Neural cell (in vitro differentiated cells): ENCODE results near the gene ARL5A. TPM values are rescaled to one million over a fixed set of nuclear protein-coding genes. Genes with fewer than 3 reads are reported as not detected.

ENCODE experiments used
- H2AFZ ChIP-seq: fragments of 200-600, 300-800 bp; sonication (generic), shearing (Covaris generic); 2 replicates; pipeline ENCODE4 v1.6.0; 2014; ENCODE audit warnings: low read depth, mild to moderate bottlenecking, antibody characterized with exemption, low read length, moderate library complexity
- H3F3A ChIP-seq: fragments of 200-600 bp; shearing (Covaris generic); 2 replicates; pipeline ENCODE4 v1.6.1; 2016; ENCODE audit warnings: mild to moderate bottlenecking, moderate library complexity, mixed read lengths, antibody characterized with exemption, low read length; ENCODE audit not compliant: insufficient read depth, poor library complexity, severe bottlenecking
- H3K27ac ChIP-seq: fragments of 200-600, 300-800 bp; sonication (generic), shearing (Covaris generic); 2 replicates; pipeline ENCODE4 v1.5.1; 2014; ENCODE audit warnings: mild to moderate bottlenecking, low read length, moderate library complexity
- H3K27me3 ChIP-seq: fragments of 300-800, 200-600 bp; sonication (generic), shearing (Covaris generic); 2 replicates; pipeline ENCODE4 v1.6.0; 2014; ENCODE audit warnings: mild to moderate bottlenecking, low read depth, low read length, moderate library complexity; ENCODE audit not compliant: insufficient read depth
- H3K36me3 ChIP-seq: fragments of 300-800, 200-600 bp; sonication (generic), shearing (Covaris generic); 2 replicates; pipeline ENCODE4 v1.5.1; 2014; ENCODE audit warnings: mild to moderate bottlenecking, antibody characterized with exemption, low read length, moderate library complexity; ENCODE audit not compliant: insufficient read depth
- H3K4me2 ChIP-seq: fragments of 300-800, 200-600 bp; sonication (generic), shearing (Covaris generic); 2 replicates; pipeline ENCODE4 v1.6.0; 2014; ENCODE audit warnings: mild to moderate bottlenecking, low read length
- H3K4me3 ChIP-seq: fragments of 300-800, 200-600 bp; sonication (generic), shearing (Covaris generic); 2 replicates; pipeline ENCODE4 v1.5.1; 2014; ENCODE audit warnings: mild to moderate bottlenecking, low read length, moderate library complexity
- H3K79me2 ChIP-seq: fragments of 200-600 bp; shearing (Covaris generic); replicated peaks from 2 replicates; pipeline ENCODE4 v1.6.0; 2014; ENCODE audit warnings: mild to moderate bottlenecking, low read length, moderate library complexity; ENCODE audit not compliant: insufficient read depth
- H3K9ac ChIP-seq: fragments of 300-800, 200-600 bp; sonication (generic), shearing (Covaris generic); 2 replicates; pipeline ENCODE4 v1.6.1; 2016; ENCODE audit warnings: mild to moderate bottlenecking, low read length, mixed read lengths
- H3K9me2 ChIP-seq: fragments of 200-600 bp; shearing (Covaris generic); 2 replicates; pipeline ENCODE4 v1.6.1; 2016; ENCODE audit warnings: mild to moderate bottlenecking, low read length, mixed read lengths; ENCODE audit not compliant: insufficient read depth
- H3K9me3 ChIP-seq: fragments of 200-600, 300-800 bp; sonication (generic), shearing (Covaris generic); 2 replicates; pipeline ENCODE4 v1.6.1; 2016; ENCODE audit warnings: mild to moderate bottlenecking, mixed run types, low read length, moderate library complexity, mixed read lengths
- H4K20me1 ChIP-seq: fragments of 200-600 bp; shearing (Covaris generic); 2 replicates; pipeline ENCODE4 v1.6.1; 2016; ENCODE audit warnings: mild to moderate bottlenecking, mixed run types; ENCODE audit not compliant: insufficient read depth
- CTCF ChIP-seq: fragments of 450-650 bp; IDR thresholded peaks from 2 replicates; pipeline ENCODE4 v1.5.1; 2014; ENCODE audit warnings: antibody characterized with exemption, mild to moderate bottlenecking, moderate library complexity; ENCODE audit not compliant: poor library complexity, severe bottlenecking
- EP300 ChIP-seq: fragments of 450-650 bp; conservative IDR thresholded peaks from 2 replicates; pipeline ENCODE4 v1.6.1; 2014; ENCODE audit warnings: antibody characterized with exemption, mild to moderate bottlenecking, moderate library complexity; ENCODE audit not compliant: poor library complexity, severe bottlenecking
- EZH2 ChIP-seq: fragments of 200-600, 300-800 bp; shearing (Covaris generic), sonication (generic); IDR thresholded peaks from 2 replicates; pipeline ENCODE4 v1.6.1; 2014; ENCODE audit warnings: antibody characterized with exemption, low read length, borderline replicate concordance, mild to moderate bottlenecking; ENCODE audit not compliant: insufficient read depth, poor library complexity, severe bottlenecking
- MXI1 ChIP-seq: fragments of 450-650 bp; conservative IDR thresholded peaks from 2 replicates; pipeline ENCODE4 v1.6.1; 2014; ENCODE audit warnings: antibody characterized with exemption, mild to moderate bottlenecking; ENCODE audit not compliant: poor library complexity, severe bottlenecking
- POLR2AphosphoS5 ChIP-seq: IDR thresholded peaks from 2 replicates; pipeline ENCODE4 v1.6.1; 2012
- RAD21 ChIP-seq: fragments of 450-650 bp; conservative IDR thresholded peaks from 2 replicates; pipeline ENCODE4 v1.6.1; 2014; ENCODE audit warnings: antibody characterized with exemption, mild to moderate bottlenecking, moderate library complexity
- polyA plus RNA-seq: library from polyadenylated mRNA; depleted of rRNA; stranded (reverse); fragments of >200 nt; gene quantifications from 2 replicates; pipeline ENCODE4 v1.2.3, GENCODE V29; 2014
- TF ChIP-seq, protein P1 (sequence below): IDR thresholded peaks from 2 replicates; pipeline ENCODE4 v1.6.1; 2012; ENCODE audit warnings: borderline replicate concordance

The ARL5A gene
- polyA plus RNA-seq, 1 donor from 2014 or later: 48.5 TPM

- H4K20me1 ChIP-seq: no peaks in the 10 kb centered on the region
- TF ChIP-seq EP300 (no peak), EZH2 (no peak), RAD21 (no peak), MXI1 (no peak), POLR2AphosphoS5 (no peak)
- TF ChIP-seq, protein P1, sequence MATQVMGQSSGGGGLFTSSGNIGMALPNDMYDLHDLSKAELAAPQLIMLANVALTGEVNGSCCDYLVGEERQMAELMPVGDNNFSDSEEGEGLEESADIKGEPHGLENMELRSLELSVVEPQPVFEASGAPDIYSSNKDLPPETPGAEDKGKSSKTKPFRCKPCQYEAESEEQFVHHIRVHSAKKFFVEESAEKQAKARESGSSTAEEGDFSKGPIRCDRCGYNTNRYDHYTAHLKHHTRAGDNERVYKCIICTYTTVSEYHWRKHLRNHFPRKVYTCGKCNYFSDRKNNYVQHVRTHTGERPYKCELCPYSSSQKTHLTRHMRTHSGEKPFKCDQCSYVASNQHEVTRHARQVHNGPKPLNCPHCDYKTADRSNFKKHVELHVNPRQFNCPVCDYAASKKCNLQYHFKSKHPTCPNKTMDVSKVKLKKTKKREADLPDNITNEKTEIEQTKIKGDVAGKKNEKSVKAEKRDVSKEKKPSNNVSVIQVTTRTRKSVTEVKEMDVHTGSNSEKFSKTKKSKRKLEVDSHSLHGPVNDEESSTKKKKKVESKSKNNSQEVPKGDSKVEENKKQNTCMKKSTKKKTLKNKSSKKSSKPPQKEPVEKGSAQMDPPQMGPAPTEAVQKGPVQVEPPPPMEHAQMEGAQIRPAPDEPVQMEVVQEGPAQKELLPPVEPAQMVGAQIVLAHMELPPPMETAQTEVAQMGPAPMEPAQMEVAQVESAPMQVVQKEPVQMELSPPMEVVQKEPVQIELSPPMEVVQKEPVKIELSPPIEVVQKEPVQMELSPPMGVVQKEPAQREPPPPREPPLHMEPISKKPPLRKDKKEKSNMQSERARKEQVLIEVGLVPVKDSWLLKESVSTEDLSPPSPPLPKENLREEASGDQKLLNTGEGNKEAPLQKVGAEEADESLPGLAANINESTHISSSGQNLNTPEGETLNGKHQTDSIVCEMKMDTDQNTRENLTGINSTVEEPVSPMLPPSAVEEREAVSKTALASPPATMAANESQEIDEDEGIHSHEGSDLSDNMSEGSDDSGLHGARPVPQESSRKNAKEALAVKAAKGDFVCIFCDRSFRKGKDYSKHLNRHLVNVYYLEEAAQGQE: no peak
- no peak overlapping the region for H3K9ac ChIP-seq
Observed at GRCh38 chr2:151819920-151820319, 8.3 kb downstream of the ARL5A start.

DNA sequence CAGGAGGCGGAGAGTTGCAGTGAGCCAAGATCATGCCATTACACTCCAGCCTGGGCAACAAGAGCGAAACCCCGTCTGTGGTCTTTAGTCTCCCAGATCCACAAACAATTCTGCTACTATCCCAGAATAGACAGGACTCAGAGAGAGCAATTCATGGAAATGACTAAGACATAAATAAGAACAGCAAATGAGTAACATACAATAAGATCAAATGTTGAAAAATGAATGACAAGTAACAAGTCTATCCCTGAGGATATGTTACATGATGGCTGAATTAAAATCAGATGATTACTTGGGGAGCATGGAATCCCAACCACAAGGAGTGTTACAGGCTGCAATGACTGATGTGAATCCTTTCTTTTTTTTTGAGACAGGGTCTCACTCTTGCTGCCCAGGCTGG, 10.3 kb downstream of the ARL5A start:
- Histone ChIP-seq H3K79me2 (peaks cover 55% of the 10 kb centered on the region), H3K4me2 (no peak overlapping the region), H3K4me3 (no peak overlapping the region), H3K27me3 (no peaks in the 10 kb centered on the region), H3K9me2 (no peaks in the 10 kb centered on the region), H2AFZ (no peak overlapping the region), H3K9ac (no peak overlapping the region), H3K9me3 (no peaks in the 10 kb centered on the region), H3K36me3 (no peaks in the 10 kb centered on the region), H3F3A (no peaks in the 10 kb centered on the region), H4K20me1 (no peaks in the 10 kb centered on the region), H3K27ac (no peak overlapping the region)
- TF ChIP-seq, protein P1: no peak
- TF ChIP-seq CTCF: no peak
- TF ChIP-seq MXI1: no peak
- no peak for TF ChIP-seq EZH2

More at GRCh38 chr2:151819920-151820319, 8.3 kb downstream of the ARL5A start:
- no peaks in the 10 kb centered on the region for H3K9me2 ChIP-seq
- no peak overlapping the region for H2AFZ ChIP-seq
- no peak overlapping the region for H3K4me3 ChIP-seq
- H3K27me3 ChIP-seq: no peaks in the 10 kb centered on the region
- no peaks in the 10 kb centered on the region for H3K9me3 ChIP-seq
- H3K27ac ChIP-seq: no peak overlapping the region
- no peaks in the 10 kb centered on the region for H3F3A ChIP-seq
- peaks cover 67% of the 10 kb centered on the region for H3K79me2 ChIP-seq
- H3K36me3 ChIP-seq: no peaks in the 10 kb centered on the region
- no peak overlapping the region for H3K4me2 ChIP-seq
